GM19099 (cell line): ENCODE results near the gene AKT1S1.

Experiments
- POLR2A ChIP-seq: IDR thresholded peaks from 3 replicates; pipeline ENCODE4 v1.6.1; 2011; ENCODE audit warnings: low read depth; ENCODE audit not compliant: insufficient read length; ENCODE audit errors: extremely low read depth

Gene AKT1S1

GRCh38 chr19:49880162-49880869 lies 3.2 kb upstream of the AKT1S1 start:
- no peak for TF ChIP-seq POLR2A

GRCh38 chr19:49879243-49879963 lies 2.2 kb upstream of the AKT1S1 start:
- no peak for TF ChIP-seq POLR2A

- TF ChIP-seq POLR2A, result no peak
Measured at GRCh38 chr19:49878744-49879070, 1.6 kb upstream of the AKT1S1 start.

GRCh38 chr19:49877879-49878743 lies 956 bp upstream of the AKT1S1 start:
- peak; percentile 12 for TF ChIP-seq POLR2A

GRCh38 chr19:49876422-49877019 lies 634 bp downstream of the AKT1S1 start:
- TF ChIP-seq POLR2A, result peak; percentile 58

GRCh38 chr19:49875857-49876421 lies 1.2 kb downstream of the AKT1S1 start:
- peak; percentile 54 for TF ChIP-seq POLR2A

GRCh38 chr19:49875177-49875576 lies 2.0 kb downstream of the AKT1S1 start:
- no peak for TF ChIP-seq POLR2A

- TF ChIP-seq POLR2A, result no peak
Measured at GRCh38 chr19:49874503-49875157, 2.5 kb downstream of the AKT1S1 start.

GRCh38 chr19:49873834-49874233 lies 3.3 kb downstream of the AKT1S1 start:
- no peak for TF ChIP-seq POLR2A

- no peak for TF ChIP-seq POLR2A
Measured at GRCh38 chr19:49873129-49873521, 4.0 kb downstream of the AKT1S1 start.

- no peak for TF ChIP-seq POLR2A
Measured at GRCh38 chr19:49872245-49873128, 4.7 kb downstream of the AKT1S1 start.

- TF ChIP-seq POLR2A, result no peak
Measured at GRCh38 chr19:49871349-49871985, 5.7 kb downstream of the AKT1S1 start.

- TF ChIP-seq POLR2A, result no peak
Measured at GRCh38 chr19:49870309-49870901, 6.8 kb downstream of the AKT1S1 start.
